IPS-18a (cell line): ENCODE measurements around the gene PTPN22.
A peak's percentile ranks its signal among the peaks of the same experiment; 100 is the strongest.

Experiments used
- H3K27ac ChIP-seq: one replicate; pipeline ENCODE4 v1.5.1; 2013; ENCODE audit warnings: low read length
- H3K27me3 ChIP-seq: one replicate; pipeline ENCODE4 v1.6.1; 2013; ENCODE audit warnings: mild to moderate bottlenecking, low read length; ENCODE audit not compliant: control insufficient read depth, insufficient read depth
- H3K36me3 ChIP-seq: one replicate; pipeline ENCODE4 v1.6.1; 2013; ENCODE audit warnings: low read depth, low read length; ENCODE audit not compliant: control insufficient read depth
- H3K4me1 ChIP-seq: one replicate; pipeline ENCODE4 v1.6.1; 2013; ENCODE audit warnings: low read depth, low read length; ENCODE audit not compliant: control insufficient read depth
- H3K4me3 ChIP-seq: one replicate; pipeline ENCODE4 v1.5.1; 2013; ENCODE audit warnings: low read length
- H3K9ac ChIP-seq: one replicate; pipeline ENCODE4 v1.6.1; 2013; ENCODE audit warnings: mild to moderate bottlenecking, low read length, moderate library complexity
- H3K9me3 ChIP-seq: one replicate; pipeline ENCODE4 v1.6.1; 2013; ENCODE audit warnings: low read depth, low read length; ENCODE audit not compliant: control insufficient read depth

PTPN22 gene

DNA sequence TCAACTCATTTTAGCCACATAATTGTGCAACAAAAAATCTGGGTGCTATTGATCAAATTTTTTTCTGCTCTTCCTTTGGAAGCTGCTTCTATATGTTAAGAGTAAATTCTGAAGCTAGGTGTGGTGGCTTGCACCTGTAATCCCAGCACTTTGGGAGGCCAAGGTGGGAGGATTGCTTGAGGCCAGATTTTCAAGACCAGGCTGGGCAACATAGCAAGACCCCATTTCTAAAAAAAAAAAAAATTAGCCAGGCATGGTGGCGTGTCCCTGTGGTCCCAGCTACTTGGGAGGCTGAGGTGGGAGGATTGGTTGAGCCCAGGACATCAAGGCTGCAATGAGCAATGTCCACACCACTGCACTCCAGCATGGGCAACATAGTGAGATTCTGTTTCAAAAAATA is 35.0 kb downstream of the PTPN22 start:
- Histone ChIP-seq H3K9ac (no peak overlapping the region), H3K4me3 (no peak overlapping the region), H3K36me3 (no peaks in the 10 kb centered on the region), H3K27me3 (no peaks in the 10 kb centered on the region), H3K9me3 (no peaks in the 10 kb centered on the region), H3K27ac (no peak overlapping the region), H3K4me1 (no peaks in the 10 kb centered on the region)

DNA sequence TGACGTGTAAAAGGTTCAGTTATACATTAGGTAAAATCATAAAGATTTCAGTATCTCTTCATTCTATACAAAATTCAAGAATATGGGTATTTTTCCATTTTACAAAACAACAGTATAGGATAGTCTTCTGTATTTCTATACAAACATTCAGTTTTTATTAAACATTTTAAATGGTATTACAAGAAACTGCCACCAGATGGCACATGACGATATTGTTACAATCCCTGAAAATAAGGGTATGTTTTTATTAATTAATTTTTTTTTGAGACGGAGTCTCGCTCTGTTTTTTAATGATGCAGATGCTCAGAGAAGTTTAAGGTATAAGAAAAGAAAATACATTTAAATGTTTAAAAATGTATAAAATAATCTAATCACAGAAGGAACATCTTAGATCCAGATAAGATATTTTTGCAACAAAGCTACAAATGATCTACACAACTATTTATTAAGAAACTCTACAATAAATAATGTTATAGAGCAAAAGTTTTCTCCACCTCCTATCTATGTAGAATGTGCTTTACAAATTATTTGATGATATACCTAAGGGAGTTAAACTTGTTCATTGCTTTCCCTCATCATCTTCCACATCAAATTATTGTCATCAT is 35.7 kb downstream of the PTPN22 start:
- Histone ChIP-seq H3K27me3 (no peaks in the 10 kb centered on the region), H3K27ac (no peak overlapping the region), H3K4me1 (no peaks in the 10 kb centered on the region), H3K9ac (no peak overlapping the region), H3K9me3 (no peaks in the 10 kb centered on the region), H3K4me3 (no peak overlapping the region), H3K36me3 (no peaks in the 10 kb centered on the region)

- no peaks in the 10 kb centered on the region for H3K27me3 ChIP-seq
- H3K36me3 ChIP-seq: no peaks in the 10 kb centered on the region
- no peak overlapping the region for H3K27ac ChIP-seq
- H3K9me3 ChIP-seq: no peaks in the 10 kb centered on the region
- no peak overlapping the region for H3K4me3 ChIP-seq
- no peak overlapping the region for H3K9ac ChIP-seq
- no peaks in the 10 kb centered on the region for H3K4me1 ChIP-seq
These were observed 36.8 kb downstream of the PTPN22 start for GRCh38 chr1:113834716-113835115.

DNA sequence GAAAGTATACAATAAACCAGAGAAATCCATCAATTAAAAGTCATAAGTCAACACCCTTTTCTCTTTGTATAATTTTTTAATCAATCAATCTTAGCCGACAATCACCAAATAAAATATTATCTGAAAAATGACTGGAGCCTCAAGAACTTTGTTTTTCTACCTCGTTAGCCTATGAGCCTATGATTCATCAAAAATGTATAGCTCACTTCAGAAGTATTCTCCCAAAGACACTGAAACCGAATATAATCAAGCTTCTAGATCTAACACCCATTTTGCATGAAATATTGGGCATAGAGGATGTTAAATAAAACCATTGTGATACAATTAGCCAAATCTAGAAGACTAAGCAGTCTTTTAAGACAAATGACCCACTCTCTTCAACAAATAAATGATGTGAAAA is 41.5 kb downstream of the PTPN22 start:
- Histone ChIP-seq H3K9ac (no peak overlapping the region), H3K27ac (no peak overlapping the region), H3K27me3 (no peaks in the 10 kb centered on the region), H3K36me3 (no peaks in the 10 kb centered on the region), H3K4me3 (no peak overlapping the region), H3K9me3 (no peaks in the 10 kb centered on the region), H3K4me1 (no peaks in the 10 kb centered on the region)

DNA sequence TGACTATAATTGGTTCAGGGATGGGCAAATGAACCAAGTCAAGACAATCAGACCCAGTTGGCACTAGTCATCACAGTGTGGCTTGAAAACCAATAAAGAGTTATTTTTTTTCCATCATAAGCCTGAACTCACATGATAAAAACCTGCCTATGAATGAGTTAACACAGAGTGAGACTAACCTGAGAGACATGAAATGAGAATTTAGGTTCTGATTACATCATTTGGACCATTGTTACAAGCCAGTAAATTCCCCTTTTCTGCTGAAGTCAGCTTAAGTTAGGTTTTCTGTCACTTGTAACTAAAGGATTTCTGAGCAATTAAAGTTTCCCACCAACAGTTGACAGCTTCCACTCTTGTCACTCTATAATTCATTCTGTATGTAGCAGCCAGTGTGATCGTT is 49.6 kb downstream of the PTPN22 start:
- Histone ChIP-seq H3K9me3 (no peaks in the 10 kb centered on the region), H3K27me3 (no peaks in the 10 kb centered on the region), H3K27ac (no peak overlapping the region), H3K36me3 (no peaks in the 10 kb centered on the region), H3K9ac (no peak overlapping the region), H3K4me3 (no peak overlapping the region), H3K4me1 (no peaks in the 10 kb centered on the region)

GRCh38 chr1:113818578-113818977 is 52.9 kb downstream of the PTPN22 start:
- no peaks in the 10 kb centered on the region for H3K36me3 ChIP-seq
- H3K9me3 ChIP-seq: no peaks in the 10 kb centered on the region
- no peak overlapping the region for H3K9ac ChIP-seq
- H3K27me3 ChIP-seq: no peaks in the 10 kb centered on the region
- H3K4me1 ChIP-seq: no peaks in the 10 kb centered on the region
- H3K27ac ChIP-seq: no peak overlapping the region
- no peak overlapping the region for H3K4me3 ChIP-seq

DNA sequence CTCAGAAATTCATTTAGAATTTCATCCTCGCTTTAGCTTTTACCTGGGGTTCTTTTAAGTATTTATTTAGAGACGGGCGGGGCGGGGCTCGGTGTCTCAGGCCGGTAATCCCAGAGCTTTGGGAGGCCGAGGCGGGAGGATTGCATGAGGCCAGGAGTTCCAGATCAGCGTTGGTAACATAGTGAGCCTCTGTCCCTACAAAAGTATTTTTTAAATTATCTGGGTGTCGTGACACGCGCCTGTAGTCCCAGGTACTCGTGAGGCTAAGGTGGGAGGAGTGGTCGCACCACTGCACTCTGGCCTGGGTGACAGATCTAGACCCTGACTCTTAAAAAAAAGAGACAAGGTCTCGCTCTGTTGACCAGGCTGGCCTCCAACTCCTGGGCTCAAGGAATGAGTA is 58.3 kb downstream of the PTPN22 start:
- H3K9me3 ChIP-seq: no peaks in the 10 kb centered on the region
- peaks cover 13% of the 10 kb centered on the region for H3K4me1 ChIP-seq
- no peak overlapping the region for H3K27ac ChIP-seq
- H3K27me3 ChIP-seq: no peaks in the 10 kb centered on the region
- no peak overlapping the region for H3K4me3 ChIP-seq
- peak overlapping the region; percentile 94 for H3K9ac ChIP-seq
- H3K36me3 ChIP-seq: no peaks in the 10 kb centered on the region

GRCh38 chr1:113812661-113813135 is 58.8 kb downstream of the PTPN22 start:
- peak overlapping the region; percentile 94 for H3K9ac ChIP-seq
- no peaks in the 10 kb centered on the region for H3K27me3 ChIP-seq
- H3K4me1 ChIP-seq: peaks cover 13% of the 10 kb centered on the region
- H3K9me3 ChIP-seq: no peaks in the 10 kb centered on the region
- no peaks in the 10 kb centered on the region for H3K36me3 ChIP-seq
- H3K27ac ChIP-seq: peak overlapping the region; percentile 97
- H3K4me3 ChIP-seq: peak overlapping the region; percentile 99

DNA sequence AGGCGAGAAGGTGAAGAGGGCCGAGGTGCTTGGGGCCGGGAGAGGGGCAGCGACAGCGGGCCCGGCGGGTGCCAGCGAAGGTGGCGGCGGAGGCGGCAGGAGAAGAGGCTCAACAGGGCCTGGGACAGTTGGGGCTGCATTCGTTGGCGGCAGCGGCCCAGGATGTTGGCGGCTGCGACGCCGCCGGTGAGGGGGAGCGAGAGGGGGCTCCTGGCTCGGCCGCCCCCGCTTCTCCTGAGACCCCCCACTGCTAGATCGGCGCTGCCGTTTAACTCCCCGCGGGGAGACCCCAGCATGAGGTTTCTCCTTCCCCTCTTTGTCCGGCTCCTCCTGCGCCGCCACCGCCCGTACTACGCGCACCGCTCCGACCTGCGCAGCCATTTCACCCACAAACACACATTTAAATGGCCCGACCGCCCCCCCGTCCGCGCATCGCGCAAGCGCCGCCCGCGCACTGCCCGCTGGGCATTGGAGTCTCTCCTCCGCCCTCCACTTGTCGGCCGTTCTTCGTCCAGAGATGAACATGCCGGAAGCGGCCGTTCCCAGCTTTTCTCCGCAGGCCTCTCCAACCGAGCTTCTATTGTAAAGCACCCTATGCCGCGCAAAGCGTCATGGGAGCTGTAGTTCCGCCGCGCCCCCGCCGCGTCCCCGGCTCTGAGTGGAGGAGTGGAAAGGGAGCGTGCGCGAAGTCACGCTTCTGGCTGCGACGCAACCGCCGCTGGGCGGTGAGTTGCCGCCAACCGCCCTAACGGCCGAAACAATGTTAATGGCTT is 59.4 kb downstream of the PTPN22 start, which contains the start of gene RSBN1:
TSS of gene RSBN1 (minus strand) at position 589 of the 773 bp plus-strand sequence. CDS start at position 525, 64 bp downstream.
- Histone ChIP-seq H3K4me3 (peak within 1 kb of the TSS; percentile 99), H3K27ac (peak within 1 kb of the TSS; percentile 97), H3K36me3 (no peaks in the 10 kb centered on the region), H3K9ac (peak within 1 kb of the TSS; percentile 94), H3K27me3 (no peaks in the 10 kb centered on the region), H3K9me3 (no peaks in the 10 kb centered on the region), H3K4me1 (peaks cover 13% of the 10 kb centered on the region)

DNA sequence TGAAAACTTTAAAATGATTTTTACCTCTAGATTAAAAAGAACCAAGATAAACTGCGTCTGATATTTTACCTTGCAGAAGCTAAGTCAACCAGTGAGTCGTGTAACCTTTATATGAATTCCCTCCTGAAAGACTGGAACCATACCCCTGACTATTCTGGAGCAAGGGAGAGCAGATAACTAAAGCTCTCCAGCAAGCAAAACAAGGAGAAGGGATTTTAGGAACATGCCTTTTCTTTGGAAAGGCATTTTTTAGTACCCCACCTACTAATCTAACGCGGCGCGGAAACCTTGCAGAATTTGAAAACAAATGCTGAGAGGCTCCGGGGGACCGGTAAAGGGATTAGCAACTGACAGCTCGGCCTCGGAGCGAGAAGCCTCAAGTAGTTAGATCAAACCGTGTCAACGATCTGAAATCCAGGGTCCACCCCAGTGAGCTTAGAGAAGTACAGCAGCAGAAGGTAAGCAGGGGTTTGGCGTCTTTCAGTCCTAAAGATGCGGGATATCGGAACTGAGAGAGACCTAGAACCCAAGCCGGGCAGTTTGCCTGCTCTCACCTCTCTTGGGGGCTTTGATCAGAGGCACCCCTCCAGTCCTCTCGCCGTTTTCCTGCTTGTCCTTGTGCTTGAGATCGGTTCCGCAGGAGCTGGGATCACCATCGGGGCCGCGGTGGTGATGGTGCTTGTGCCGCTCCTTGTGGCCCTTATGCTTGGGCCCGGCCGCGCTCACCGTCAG is 60.2 kb downstream of the PTPN22 start:
- Histone ChIP-seq H3K36me3 (no peaks in the 10 kb centered on the region), H3K27ac (peak overlapping the region; percentile 42), H3K4me3 (peak overlapping the region; percentile 99), H3K4me1 (peaks cover 13% of the 10 kb centered on the region), H3K27me3 (no peaks in the 10 kb centered on the region), H3K9me3 (no peaks in the 10 kb centered on the region), H3K9ac (peak overlapping the region; percentile 82)

GRCh38 chr1:113809670-113810602 is 61.6 kb downstream of the PTPN22 start:
- no peaks in the 10 kb centered on the region for H3K36me3 ChIP-seq
- no peaks in the 10 kb centered on the region for H3K27me3 ChIP-seq
- no peak overlapping the region for H3K27ac ChIP-seq
- no peak overlapping the region for H3K9ac ChIP-seq
- no peaks in the 10 kb centered on the region for H3K9me3 ChIP-seq
- peaks cover 13% of the 10 kb centered on the region for H3K4me1 ChIP-seq
- H3K4me3 ChIP-seq: peak overlapping the region; percentile 99
